ENCODE results near the gene OTOF.

Gene OTOF

DNA sequence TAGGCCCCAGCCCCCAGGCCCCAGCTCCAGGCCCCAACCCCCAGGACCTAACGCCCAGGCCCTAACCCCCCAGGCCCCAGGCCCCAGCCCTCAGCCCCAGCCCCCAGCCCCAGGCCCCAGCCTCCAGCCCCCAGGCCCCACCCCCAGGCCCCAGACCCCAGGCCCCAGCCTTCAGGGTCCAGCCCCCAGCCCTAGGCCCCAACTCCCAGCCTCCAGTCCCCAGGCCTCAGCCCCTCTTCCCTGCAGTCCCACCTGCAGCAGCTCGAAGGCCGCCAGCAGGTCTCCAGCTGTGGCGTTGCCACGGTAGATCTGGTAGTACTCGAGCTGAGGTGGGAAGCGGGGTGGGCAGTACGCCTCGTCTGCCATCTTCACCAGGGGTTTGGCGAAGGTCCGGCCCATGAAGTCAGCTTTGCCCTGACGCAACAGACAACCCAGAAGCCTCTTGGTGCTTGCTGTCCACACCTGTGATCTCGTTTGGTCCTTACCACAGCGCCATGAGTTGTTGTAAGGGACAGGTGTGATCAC lies 3.6 kb downstream of the OTOF start:
- TF ChIP-seq, protein P1, sequence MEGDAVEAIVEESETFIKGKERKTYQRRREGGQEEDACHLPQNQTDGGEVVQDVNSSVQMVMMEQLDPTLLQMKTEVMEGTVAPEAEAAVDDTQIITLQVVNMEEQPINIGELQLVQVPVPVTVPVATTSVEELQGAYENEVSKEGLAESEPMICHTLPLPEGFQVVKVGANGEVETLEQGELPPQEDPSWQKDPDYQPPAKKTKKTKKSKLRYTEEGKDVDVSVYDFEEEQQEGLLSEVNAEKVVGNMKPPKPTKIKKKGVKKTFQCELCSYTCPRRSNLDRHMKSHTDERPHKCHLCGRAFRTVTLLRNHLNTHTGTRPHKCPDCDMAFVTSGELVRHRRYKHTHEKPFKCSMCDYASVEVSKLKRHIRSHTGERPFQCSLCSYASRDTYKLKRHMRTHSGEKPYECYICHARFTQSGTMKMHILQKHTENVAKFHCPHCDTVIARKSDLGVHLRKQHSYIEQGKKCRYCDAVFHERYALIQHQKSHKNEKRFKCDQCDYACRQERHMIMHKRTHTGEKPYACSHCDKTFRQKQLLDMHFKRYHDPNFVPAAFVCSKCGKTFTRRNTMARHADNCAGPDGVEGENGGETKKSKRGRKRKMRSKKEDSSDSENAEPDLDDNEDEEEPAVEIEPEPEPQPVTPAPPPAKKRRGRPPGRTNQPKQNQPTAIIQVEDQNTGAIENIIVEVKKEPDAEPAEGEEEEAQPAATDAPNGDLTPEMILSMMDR (IDR thresholded peaks at IDR 0.05; ENCODE audit: borderline replicate concordance, control extremely low read depth, extremely low read depth, insufficient read depth, missing control alignments): no peak
- no peak for DNase-seq (ENCODE audit: low spot score)
- in situ Hi-C loops (cut with MboI; ENCODE audit: low sequenced_read_pairs, unreplicated experiment): no loop called here

- TF ChIP-seq, protein P1 (IDR thresholded peaks at IDR 0.05; ENCODE audit: borderline replicate concordance, control extremely low read depth, extremely low read depth, insufficient read depth, missing control alignments): no peak
- no peak for DNase-seq (ENCODE audit: low spot score)
- in situ Hi-C loops (cut with MboI; ENCODE audit: low sequenced_read_pairs, unreplicated experiment): no loop called here
Observed at GRCh38 chr2:26473796-26474195, 4.1 kb downstream of the OTOF start.

DNA sequence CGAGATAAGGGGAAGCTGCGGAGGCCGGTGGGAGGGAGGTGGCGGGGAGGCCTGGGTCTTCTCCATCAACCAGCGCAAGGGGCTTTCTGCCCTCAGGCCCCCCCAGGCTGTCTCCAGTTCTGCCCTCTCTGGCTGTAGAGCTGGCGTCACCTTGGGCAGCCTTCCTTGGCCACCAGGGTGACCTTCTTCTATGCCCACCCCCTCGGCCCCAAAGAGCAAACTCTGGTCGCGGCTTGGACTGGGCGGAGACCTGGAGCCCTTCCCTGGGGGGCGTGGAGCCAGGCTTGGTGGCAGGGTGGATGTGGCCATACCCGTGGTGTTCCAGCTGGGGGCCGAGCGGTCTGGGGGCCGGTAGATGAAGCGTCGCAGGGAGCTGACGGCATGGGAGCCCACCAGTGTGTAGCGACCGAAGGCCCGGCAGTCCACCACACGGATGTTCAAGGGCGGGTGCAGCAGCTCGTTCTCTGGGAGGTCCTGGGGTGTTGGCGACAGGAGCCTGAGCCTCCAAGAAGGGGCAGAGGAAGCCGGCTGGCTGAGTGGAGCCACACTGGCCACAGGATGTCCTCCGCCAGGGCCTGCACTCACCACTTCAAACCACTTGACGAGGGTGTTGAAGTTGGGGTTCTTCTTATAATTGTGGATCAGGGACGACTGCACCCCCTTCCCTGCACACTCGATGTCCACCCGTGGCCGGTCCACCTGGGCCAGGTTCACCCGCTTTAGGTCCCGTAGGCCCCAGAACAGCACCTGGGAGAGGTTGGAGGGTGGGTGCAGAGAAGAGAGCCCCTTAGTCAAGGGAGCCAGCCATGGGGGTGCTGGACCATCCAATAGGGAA lies 4.9 kb downstream of the OTOF start:
- in situ Hi-C loops (cut with MboI; ENCODE audit: low sequenced_read_pairs, unreplicated experiment): no loop called here
- TF ChIP-seq, protein P1 (IDR thresholded peaks at IDR 0.05; ENCODE audit: borderline replicate concordance, control extremely low read depth, extremely low read depth, insufficient read depth, missing control alignments): no peak
- no peak for DNase-seq (ENCODE audit: low spot score)

DNA sequence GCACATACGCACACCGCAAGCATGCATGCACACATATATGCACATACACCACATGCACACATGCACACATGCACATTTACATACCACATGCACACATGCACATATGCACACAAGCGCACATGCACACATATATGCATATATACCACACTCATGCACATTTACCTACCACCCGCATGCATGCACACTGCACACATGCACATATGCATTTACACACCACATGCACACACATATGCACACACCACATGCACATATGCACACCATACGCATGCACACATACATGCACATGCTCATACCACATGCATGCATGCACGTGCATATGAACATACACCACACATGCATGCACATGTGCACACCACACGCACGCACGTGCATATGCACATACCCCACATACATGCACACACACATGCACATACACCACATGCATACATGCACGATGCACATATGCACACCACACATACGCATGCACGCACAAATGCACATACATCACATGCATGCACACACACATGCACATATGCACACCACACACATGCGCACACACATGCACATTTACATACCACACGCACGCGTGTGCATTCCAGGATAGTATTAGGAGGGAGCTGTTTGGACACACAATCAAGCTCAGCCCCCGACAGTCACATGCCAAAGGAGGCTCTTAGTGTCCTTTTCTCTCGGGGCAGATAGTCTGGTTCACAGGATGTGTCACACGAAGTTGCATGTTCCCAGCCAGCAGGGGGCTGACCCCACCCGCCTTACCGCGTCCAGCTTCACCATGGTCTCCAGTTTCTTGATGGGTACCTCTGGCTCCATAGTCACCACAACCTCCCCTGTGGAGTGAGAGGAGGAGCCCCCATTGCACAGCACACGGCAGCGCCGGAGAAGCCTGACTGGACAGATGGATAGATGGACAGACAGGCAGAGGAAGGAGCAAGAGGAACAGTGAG lies 5.9 kb downstream of the OTOF start:
- TF ChIP-seq, protein P1 (IDR thresholded peaks at IDR 0.05; ENCODE audit: borderline replicate concordance, control extremely low read depth, extremely low read depth, insufficient read depth, missing control alignments): no peak
- no peak for DNase-seq (ENCODE audit: low spot score)
- in situ Hi-C loops (cut with MboI; ENCODE audit: low sequenced_read_pairs, unreplicated experiment): no loop called here

DNA sequence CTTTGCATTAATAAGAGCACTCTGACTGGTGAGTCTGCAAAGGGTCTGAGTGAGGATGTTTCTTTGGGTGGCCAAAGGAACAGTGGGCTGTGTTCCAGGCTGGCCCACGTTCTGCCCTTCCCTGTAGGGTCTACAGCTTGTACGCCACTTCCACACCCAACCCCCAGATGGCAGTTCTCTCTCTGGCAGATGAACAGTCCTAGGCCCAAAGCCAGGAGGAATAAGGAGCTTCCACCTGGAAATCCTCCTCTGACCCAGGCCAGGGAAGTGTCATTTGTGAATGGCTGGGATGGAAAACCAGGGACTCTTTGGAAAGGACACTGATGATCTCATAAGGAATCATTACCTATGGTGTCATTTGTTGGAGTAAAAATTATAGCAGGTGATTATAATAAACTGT lies 6.6 kb downstream of the OTOF start:
- DNase-seq (ENCODE audit: low spot score): no peak
- TF ChIP-seq, protein P1 (IDR thresholded peaks at IDR 0.05; ENCODE audit: borderline replicate concordance, control extremely low read depth, extremely low read depth, insufficient read depth, missing control alignments): no peak
- in situ Hi-C loops (cut with MboI; ENCODE audit: low sequenced_read_pairs, unreplicated experiment): no loop called here

DNA sequence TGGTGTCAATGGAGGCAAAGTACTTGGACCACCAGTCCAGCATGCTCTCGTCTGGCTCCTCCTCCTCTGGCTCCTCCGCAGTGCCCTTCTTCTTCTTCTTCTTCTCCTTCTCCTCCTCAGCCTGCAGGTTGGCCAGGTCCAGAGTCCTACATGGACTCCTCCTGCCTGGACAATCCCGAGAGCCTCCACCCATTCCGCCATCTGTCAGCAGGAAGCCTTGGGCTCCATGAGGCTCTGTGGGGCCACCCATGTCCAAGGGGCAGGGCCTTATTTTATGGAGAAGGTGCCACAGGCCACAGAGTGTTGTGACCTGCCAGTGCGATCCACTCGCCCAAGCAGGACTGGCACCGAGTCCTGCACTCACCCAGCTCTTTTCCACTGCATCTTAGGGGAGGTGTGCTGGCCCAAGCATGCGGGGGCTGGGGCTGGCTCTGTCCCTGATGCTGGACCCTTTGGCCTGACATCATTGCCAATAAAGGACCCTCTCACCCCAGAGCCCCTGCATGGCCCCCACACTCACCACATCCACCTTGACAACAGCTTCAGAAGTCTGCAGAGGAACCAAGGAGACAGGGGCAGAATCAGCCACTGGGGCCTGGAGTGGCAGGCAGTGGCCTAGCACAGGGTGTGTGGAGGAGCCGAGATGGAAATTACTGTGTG lies 7.2 kb downstream of the OTOF start:
- in situ Hi-C loops (cut with MboI; ENCODE audit: low sequenced_read_pairs, unreplicated experiment): no loop called here
- DNase-seq (ENCODE audit: low spot score): no peak
- TF ChIP-seq, protein P1 (IDR thresholded peaks at IDR 0.05; ENCODE audit: borderline replicate concordance, control extremely low read depth, extremely low read depth, insufficient read depth, missing control alignments): no peak

Measured in GM13976 (cell line).